Stimulated activated CD8-positive, alpha-beta memory T cell treated with anti-CD3 and anti-CD28 coated beads, Interleukin-4, amount 100 ng/mL, for 1 hour (primary cell): Measurements from ENCODE around the gene TEX47.

Experiments used
- DNase-seq, 2 donors: peaks; one replicate each; pipeline ENCODE4 v3.0.0-alpha.2; 2020; ENCODE audit warnings: low read depth in 2 of 2, low spot score in 1 of 2

The TEX47 gene

DNA sequence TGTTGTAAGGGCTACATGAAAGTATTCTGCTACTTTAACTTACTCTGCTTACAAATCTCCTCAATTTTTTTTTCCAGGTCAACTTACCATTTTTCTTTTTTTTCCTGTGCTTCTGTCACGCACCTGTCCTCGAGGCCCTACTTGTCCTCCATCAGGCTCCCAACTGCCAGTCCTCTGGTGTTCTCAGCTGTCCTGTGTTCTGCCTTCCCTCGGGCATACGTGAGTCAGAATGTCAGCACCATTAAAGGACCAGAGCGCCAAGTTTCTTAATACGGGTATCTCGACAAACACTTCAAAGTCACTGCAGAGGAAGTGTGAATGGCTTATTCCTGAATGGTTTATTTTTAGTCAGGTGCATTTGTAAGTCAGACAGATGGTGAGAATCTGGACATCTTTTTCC lies at the start of gene TEX47:
Gene TEX47, minus strand, starts transcription at position 185 of the 400 bp plus-strand sequence. CDS start 795 bp downstream, outside the sequence.
- DNase-seq, result no peak

DNA sequence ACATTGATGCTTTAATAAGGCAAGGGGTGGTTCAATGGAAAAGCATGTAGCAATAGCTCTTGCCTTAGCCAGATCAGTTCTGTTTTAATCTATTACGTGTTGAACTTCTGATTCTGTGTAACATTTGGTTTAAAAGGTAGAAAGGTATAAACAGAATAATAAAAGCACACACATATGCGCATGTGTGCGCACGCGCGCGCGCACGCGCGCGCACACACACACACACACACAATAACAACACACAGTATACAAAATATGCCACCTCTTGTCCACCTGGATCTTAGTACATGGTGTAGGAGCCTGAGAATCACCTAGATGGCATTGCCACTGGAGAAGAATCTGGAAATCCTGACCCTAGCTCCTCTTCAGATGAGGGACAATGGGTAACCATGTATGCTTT lies 49.6 kb upstream of the TEX47 start:
- DNase-seq, result no peak

DNA sequence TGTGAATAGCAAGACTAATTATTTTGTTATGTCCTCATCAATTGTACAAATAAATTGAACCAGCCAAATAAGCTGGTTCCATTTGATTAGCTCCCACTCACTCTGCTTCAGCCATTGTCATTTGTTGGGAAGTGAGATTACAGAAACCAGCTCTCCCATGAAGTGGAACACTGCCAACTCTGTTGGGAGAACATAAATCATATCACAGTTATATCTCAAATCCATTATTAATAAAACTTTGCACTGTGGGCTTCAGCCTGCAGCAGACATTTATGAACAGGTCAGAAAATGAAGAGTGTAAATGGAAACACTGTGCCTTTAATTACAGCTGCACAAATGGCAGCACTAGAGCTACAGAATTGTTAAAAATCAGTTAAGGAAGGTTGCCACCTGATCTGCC lies 46.7 kb upstream of the TEX47 start:
- DNase-seq, result no peak

DNA sequence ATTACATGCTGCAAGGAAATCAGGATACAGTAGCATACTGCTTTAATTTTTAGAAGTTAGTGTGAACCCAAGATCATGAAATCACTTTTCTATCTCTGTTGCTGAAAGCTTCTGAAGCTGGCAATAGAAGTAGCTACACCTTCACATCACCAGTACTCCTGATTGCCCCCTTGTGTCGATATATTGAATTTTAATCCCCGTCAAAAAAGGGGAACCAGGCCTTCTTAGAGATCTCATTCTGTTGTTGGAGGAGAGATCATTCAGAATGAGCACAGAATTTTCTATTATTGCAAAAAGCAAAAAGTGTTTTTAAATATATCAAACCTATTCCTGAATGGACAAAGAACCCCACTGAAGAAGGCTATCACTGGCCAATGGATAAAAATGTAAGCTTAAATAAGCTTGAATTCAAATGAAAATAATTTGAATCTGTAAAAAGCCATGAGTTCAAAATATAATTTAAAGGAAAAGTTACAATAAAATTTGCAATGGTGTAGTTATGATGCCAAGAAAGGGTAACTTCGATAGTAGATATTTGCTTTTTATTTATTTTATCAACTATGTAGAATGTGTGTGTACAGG lies 39.7 kb upstream of the TEX47 start:
- DNase-seq, result no peak

DNA sequence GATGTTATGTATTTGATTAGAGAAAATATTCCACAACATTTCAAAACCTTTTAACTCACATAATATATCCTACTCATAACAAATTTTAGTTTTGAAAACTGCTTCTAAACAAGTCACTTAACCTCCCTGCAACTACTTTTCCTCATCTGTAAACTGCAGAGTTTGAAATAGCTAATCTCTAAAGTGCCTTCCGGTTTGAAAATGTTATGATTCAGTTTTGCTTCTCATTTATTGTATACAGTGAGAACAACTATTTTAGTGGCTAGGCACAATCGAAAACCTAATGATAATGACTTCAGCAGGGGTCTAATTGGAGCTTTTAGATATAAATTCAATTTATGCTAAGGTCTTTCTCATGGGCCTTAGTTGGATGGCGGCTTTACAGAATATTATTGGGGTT lies 30.7 kb upstream of the TEX47 start:
- no peak for DNase-seq

DNA sequence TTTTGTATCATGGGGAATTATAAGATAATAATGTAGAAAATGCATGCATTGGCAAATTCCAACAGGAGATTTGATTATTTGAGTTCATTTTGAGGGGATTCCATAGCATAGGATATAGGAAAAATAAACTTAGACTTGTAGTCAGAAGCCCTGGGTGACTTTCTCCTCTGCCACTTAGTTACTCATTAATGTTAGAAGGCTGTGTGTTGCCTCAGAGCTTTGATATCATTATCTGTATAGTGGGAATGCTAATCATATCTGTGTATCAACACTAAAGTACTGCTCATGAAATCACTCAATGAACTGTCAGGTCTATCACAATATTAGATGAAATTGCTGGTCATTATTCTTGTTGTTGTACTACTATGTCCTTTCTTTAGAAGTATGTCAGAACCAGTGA lies 23.0 kb upstream of the TEX47 start:
- DNase-seq, result no peak

DNA sequence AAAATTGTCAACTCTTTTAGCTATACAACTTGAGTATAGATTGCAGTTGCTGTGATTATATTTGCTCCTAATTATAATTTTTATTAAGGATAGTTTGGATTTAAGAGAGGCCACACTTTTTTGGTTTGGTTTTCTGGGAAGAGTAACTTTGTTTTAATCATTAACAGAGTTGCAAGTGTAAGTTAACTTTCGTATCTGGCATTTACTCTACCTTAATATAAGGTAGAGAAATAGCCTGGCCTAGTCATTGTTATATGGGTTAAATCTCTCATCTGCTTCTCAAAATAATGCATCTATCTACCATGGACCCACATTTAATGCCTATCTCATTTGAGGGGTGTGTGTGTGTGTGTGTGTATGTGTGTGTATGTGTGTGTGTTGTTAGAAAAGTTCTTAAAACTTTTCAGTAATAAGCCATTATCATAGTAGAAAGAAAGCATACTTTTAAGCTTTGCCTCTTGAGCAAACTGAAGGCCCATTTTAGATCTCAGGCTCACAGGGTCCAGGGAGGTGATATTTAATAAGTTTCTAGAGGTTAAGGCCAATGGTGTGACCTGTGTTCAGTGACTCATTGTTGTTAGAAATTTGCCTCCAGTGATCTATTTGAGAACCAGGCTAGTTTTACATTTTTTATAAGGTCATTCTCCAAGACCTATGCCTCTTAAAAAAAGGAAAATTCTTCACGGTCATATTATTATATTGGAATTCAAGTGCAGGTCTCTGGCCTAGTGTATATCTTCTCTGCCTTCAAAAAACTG lies 10.9 kb upstream of the TEX47 start:
- DNase-seq, result no peak

DNA sequence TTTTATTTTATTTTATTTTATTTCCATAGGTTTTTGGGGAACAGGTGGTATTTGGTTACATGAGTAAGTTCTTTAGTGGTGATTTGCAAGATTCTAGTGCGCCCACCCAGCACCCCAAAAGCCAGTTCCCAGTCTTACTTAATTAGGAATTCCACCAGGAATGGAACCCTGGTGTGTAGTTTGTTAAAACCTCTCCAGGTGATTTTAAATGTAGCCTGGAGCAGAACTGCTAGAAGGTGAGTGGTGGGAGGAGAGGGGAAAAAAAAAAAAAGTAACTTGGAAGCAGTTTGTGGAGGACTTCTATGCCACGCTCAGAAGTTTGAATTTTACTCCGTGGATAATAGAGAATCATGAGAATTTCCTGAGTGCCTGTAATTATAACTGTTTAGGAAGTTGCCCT lies 5.5 kb upstream of the TEX47 start:
- DNase-seq, result no peak

DNA sequence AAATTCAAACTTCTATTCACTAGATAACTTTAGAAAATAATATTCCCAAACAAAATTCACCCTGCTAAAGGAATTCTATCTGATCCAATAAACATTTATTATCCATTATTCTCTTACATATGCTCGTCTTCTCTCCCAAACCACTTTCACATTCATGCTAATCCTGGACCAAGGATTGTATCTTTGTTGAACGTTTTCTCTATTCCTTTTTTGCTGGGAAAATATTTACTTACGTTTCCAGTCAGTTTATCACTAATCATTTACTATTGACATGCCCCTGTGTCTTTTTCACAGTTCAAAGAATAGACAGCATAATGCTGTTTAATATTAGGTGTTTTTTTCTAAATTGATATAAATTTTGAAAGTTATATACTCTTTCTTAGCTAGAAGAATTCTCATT lies 3.2 kb downstream of the TEX47 start:
- no peak for DNase-seq

DNA sequence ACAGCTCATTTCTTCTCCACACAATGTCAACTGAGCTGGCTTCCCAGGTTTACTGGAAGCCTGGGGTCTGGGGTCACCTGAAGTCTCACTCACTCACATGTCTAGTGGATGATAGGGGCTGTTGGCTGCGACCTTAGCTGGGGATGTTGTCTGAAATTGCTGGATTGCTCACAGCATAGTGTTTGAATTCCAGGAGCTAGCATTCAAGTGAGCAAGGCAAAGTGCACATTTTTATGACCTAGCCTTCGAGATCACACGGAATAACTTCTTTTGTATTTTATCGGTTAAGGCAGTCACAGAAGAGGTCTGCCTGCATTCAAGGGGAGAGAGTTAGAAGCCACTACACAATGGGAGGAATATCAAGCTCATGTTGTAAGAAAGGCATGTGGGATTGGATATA lies 3.6 kb downstream of the TEX47 start:
- DNase-seq, result no peak

DNA sequence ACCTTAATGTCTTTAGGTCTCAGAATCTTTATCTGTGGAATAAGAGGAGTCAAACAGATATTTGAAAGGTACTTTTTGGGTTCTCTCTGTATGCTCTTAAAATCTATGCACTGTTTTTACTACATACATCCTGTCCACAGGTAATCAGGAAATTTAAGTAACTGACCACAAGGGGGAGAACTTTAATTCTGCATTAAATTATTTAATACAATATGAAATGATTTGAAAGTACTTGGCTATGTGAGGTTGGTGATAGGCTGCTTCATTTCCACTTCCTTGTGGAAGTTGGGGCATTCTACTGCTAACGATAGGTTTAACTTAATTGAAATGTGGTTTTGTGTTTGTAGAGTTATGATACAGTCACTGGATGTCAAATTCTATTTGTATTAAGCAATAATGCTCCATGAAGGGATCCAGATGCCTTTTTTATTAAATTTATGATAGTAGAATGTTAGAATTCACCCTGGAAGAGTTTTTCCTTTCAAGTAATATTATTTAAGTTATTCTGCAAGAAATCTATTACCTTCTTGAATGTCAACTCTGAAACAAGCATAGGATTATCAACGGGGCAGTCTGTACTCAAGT lies 6.0 kb downstream of the TEX47 start:
- DNase-seq, result no peak

DNA sequence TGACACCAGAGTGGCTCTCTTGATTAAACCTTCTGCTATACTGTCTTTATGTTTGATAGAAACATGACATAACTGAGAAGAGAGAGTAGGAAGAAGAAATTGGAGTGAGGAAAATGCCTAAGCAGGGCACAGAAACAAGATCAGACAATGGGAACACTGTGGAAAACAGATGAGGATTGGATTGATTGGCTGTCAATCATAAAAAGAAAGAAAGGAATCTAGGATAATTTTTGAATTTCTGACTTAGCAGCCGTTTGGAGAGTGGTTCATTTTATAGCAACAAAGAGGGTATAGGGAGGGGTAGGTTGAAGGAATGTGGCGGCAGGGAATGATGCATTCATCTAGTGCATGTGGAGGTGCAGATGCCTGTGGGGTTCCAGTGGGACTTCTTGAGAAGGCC lies 7.8 kb downstream of the TEX47 start:
- no peak for DNase-seq

DNA sequence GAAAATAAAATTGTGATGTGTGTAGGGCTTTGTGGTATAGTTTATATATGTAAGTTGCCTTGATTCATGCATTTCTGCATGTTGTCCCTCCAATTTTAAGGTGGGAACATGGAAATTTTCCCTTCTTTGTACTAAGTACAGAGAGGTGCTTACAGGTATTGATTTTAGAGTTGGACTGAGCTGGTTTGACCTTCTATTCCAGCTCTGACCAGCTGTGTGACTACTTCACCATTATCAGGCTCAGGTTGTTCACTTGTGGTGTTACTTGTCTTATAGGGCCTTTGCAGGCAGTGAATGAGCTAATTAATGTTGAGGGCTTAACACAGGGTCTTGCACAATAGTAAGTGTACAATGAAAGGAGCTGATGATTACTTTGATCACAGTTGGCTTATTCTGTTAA lies 19.7 kb downstream of the TEX47 start:
- no peak for DNase-seq

DNA sequence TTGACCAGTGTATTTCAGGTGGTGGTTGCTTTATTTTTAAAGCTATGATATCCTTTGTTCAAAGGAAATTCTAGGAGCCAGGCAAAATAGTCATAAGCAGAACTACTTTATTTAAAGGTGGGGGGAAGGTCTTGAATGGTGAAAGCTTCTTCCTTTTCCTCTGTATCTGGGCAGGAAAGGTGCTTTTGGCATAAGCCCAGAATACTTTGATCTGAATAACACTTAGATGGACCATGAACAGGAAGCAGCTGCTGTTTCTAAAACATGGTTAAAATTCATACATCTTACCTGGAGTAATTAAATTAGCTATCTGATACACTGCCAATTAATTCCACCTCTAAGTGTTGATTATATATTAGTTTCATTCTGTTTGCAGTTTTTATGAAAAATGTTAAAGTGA lies 22.8 kb downstream of the TEX47 start:
- DNase-seq, result no peak

DNA sequence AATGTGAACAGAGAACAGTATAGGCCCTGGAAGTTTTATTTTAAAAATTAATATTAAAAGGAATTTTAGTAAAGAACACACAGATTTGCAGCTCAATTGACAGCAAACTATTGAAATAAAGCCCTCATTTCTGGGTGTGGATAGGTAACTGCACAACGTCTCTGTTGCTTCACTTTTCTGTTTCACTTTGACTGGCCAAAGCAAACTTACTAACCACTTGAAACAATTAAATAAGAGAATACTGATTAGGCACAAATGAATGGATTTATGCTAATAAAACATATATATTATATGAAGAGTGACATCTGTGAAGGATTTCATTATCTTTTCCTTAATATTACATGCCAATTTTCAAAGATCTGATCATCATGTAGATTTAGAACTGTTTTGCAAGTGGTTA lies 24.1 kb downstream of the TEX47 start:
- no peak for DNase-seq

DNA sequence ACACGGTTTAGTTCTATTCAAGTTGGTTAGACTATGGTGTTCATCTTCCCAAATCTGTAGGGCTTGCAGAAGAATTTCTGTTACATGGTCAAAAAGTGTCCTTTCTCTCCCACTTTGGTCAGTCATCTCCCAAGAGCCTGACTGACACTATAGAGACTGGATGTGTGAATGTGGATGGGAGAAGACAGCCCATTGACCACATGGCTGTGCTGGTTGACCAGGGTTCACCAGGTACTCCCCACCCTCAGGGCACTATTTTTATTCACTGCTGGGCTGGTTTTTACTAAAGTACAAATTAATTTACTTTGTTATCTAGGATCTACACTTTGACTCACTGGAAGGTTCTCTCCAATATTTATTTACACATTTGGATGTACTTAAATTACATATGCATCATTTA lies 33.8 kb downstream of the TEX47 start:
- DNase-seq, result no peak

DNA sequence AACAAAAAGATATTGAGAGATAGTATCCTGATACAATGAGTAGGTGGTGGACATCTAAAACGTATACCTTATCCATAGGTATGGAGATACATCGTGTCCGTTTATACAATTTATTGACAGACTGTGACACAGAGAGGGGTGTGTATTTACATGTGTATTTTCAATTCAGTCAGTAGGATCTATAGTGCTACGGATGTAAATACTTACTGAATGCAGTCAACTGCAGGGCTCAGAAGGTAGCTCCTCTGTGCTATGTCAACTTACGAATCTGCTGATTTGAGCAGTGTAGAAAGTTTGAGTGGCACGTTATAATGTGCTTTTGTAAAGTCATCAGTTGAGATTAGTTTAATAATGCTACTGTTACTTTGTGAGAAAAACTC lies 35.4 kb downstream of the TEX47 start:
- DNase-seq, result no peak

DNA sequence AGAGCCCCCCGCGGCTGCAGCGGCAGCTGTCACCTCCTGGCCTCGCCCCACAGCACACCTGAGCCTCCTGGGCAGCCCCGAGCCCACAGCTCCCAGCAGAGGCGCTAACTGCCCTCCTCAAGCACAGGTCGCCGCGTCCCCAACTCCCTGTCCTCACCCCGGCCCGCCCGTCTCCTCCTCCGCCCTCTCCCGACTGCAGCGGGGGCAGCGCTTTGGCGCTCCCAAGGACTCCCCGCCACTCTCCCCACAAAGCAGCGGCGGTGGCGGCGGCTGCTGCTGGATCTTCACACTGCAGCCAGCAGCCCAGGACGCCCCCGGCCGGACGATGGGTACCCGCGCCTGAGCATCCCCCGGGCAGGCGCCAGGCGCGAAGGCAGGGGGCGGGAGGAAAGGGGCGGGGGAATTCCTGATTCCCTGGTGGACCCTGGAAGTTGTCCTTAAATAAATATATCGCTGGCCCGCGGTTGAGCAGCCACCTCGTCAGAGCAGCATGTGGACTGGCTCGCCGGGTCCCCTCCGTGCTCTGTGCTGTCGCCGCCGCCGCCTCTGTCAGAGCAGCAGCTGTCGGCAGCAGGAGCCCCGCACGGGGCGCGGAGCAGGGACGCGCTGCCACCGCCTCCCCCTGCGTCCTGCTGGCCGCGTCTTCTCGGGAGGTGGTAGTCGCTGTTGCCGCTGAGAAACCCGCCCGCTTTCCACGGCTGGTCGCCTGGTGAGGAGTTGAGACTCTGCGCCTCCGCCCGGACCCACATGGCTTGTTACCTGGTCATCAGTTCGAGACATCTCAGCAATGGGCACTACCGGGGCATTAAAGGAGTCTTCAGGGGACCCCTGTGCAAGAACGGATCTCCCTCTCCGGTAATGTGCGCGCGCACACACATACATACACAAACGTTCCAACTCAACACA lies 36.1 kb downstream of the TEX47 start, which contains the start of gene ZNF804B:
Gene ZNF804B, plus strand, starts transcription at position 471 of the 906 bp plus-strand sequence. Its CDS starts 277 bp downstream, at position 748.
- DNase-seq, result no peak

DNA sequence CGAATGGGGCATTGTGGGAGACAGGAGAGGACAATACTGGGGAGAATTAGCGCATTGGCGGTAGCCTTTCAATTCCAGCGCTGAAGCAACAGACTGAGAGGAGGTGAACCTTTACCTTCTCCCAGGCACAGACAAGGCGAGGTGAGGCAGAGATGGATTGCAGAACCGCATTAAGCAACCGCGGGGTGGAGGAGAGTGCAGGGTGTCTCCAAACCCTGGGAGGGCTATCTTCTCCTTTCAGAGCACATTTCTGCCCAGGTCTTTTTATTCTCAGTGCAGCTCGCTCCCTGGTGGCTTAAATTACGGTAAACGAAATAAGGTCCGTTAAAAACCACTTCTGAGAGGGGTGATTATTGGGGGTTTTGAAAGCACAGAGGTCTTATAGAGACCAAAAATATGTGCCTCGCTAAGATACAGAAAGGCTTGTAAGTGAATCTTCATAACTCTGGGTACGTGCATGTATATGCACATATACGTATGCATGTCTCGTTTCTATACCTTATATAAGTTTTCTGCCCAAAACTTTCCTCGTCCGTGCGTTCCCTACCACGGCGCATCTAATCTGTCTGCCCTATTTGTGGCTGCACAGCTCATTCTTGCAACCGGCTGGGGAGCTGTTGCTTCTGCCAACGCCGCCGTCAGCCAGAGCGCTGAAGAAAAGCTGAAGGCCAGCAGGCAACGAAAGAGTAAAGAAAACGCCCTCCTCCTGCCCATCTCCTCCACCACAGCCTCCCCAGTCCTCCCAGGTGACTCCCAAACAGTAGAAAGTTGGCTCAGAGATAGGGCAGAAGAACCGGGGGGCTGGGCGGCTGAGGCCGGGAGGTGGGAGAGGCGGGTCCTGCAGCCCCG lies 36.9 kb downstream of the TEX47 start:
- DNase-seq, result no peak

DNA sequence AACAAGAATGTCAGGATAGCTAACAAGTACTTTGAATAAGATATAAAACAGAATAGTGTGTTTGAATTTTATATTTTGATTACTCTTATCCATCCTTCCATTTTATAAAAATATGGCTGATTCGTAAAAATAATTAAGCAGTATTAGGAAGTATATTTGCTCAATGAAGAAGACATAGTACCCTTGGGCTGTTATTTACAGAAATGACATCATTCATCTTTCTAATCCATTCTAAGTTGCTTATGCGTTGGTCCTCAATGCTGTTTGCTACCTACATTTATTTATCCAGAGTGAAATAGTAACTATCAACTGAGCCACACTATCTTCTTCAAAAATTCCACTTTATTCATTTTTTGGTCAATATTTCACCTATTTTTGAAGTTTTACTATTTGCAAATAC lies 38.2 kb downstream of the TEX47 start:
- no peak for DNase-seq

DNA sequence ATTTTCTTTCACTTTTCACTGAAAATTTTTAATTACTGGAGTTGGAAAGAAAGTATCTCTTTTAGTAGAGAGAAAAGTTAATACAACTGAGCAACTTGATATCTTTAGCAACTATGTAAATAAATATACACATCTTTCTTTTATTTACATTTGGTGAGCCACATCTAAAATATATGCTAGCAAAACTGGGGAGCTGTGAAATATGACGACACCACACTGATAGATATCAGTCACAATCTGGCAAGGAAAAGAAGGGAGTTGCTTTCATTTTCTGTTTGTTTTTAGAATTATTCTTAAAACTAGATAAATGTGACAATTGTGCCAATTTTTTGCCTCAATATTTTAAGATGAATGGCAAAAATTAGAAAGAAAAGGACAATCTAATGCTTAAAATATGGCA lies 38.7 kb downstream of the TEX47 start:
- no peak for DNase-seq
